ENCODE data around the gene DHX16. TPM values are rescaled to one million over a fixed set of nuclear protein-coding genes. Genes with fewer than 3 reads are reported as not detected.

The DHX16 gene
- total and polyA plus RNA-seq, 9 of the 15 experiments (the other 6 are each of a cell fraction or from before 2014, with no cell fraction given): 14.6 to 66.1 (median 47.5) TPM

GRCh38 chr6:30647242-30648116, 25.3 kb downstream of the DHX16 start (continued):
- peak; percentile 40; the same call in 1 of the 2 replicates for TF ChIP-seq TAF7 (tag; IDR thresholded peaks at IDR 0.05)
- TF ChIP-seq TFAM (CRISPR knock-in tag; conservative IDR thresholded peaks at IDR 0.05): no peak
- 0 out of 3 replicates have a peak, but pooled peaks of 1 of the 2 experiments have one; percentile 9 for TF ChIP-seq CBX3 (IDR thresholded peaks at IDR 0.05; ENCODE audit: borderline replicate concordance in 1 of 2, low read length in 2 of 2)
- peak in 1 of 2 experiments; percentile 66; a peak in 2 of 4 replicates for TF ChIP-seq SIN3A (IDR thresholded peaks at IDR 0.05; ENCODE audit: borderline replicate concordance in 2 of 2, control insufficient read depth in 1 of 2, low read depth in 2 of 2, low read length in 2 of 2)
- TF ChIP-seq ESRRB (CRISPR knock-in tag; IDR thresholded peaks at IDR 0.05; ENCODE audit: borderline replicate concordance): no peak
- TF ChIP-seq, protein P1, sequence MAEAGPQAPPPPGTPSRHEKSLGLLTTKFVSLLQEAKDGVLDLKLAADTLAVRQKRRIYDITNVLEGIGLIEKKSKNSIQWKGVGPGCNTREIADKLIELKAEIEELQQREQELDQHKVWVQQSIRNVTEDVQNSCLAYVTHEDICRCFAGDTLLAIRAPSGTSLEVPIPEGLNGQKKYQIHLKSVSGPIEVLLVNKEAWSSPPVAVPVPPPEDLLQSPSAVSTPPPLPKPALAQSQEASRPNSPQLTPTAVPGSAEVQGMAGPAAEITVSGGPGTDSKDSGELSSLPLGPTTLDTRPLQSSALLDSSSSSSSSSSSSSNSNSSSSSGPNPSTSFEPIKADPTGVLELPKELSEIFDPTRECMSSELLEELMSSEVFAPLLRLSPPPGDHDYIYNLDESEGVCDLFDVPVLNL (CRISPR knock-in tag; IDR thresholded peaks at IDR 0.05; ENCODE audit: low read depth): no peak; the same call in 1 of the 2 replicates
- 0 out of 2 replicates have a peak, but pooled peaks have one; percentile 46 for TF ChIP-seq NR1H2 (CRISPR knock-in tag; IDR thresholded peaks at IDR 0.05)
- TF ChIP-seq POLR2B (IDR thresholded peaks at IDR 0.05; ENCODE audit: low read depth, partially characterized antibody): peak; percentile 24
- TF ChIP-seq PCBP2 (IDR thresholded peaks at IDR 0.05; ENCODE audit: low read depth, low read length, poor library complexity, severe bottlenecking): peak; percentile 55
- peak; percentile 90 for TF ChIP-seq POLR2G (IDR thresholded peaks at IDR 0.05; ENCODE audit: low read depth, low read length)
- no peak for TF ChIP-seq DDX20 (tag; IDR thresholded peaks at IDR 0.05; ENCODE audit: low read depth)
- peak; percentile 8 to 64; a peak in 2 of 4 replicates for TF ChIP-seq NONO (IDR thresholded peaks at IDR 0.05; ENCODE audit: low read depth in 2 of 2, low read length in 1 of 2)
- TF ChIP-seq HNRNPK (IDR thresholded peaks at IDR 0.05; ENCODE audit: low read depth, low read length, poor library complexity, severe bottlenecking): peak; percentile 77
- no peak for TF ChIP-seq ZNF589 (CRISPR knock-in tag; IDR thresholded peaks at IDR 0.05; ENCODE audit: low read depth)
- peak; percentile 61 to 74; a peak in 3 of 4 replicates for TF ChIP-seq MAZ (CRISPR knock-in tag; conservative IDR thresholded peaks at IDR 0.05 in 1 of 2, IDR thresholded peaks at IDR 0.05 in 1 of 2)
- no peak; the same call in 1 of the 2 replicates for TF ChIP-seq GTF2E2 (tag; IDR thresholded peaks at IDR 0.05)
- TF ChIP-seq ZNF143 (CRISPR knock-in tag; IDR thresholded peaks at IDR 0.05): peak; percentile 54; the same call in 1 of the 2 replicates
- TF ChIP-seq SAFB (IDR thresholded peaks at IDR 0.05; ENCODE audit: borderline replicate concordance, low read depth, low read length): peak; percentile 79
- TF ChIP-seq L3MBTL2 (IDR thresholded peaks at IDR 0.05): peak; percentile 53
- TF ChIP-seq DEAF1 (CRISPR knock-in tag; IDR thresholded peaks at IDR 0.05): 0 out of 2 replicates have a peak, but pooled peaks have one; percentile 4
- TF ChIP-seq ZNF431 (CRISPR knock-in tag; IDR thresholded peaks at IDR 0.05): peak; percentile 60

Measured in K562 (cell line).